Astrocyte of the spinal cord (primary cell): Measurements from ENCODE around the gene EGLN3.

Source experiments
- DNase-seq: peaks from one replicate; pipeline ENCODE4 v3.0.0; 2011; ENCODE audit warnings: low read depth, low spot score
- H3K4me3 ChIP-seq: 2 replicates; pipeline ENCODE4 v1.5.1; 2011; ENCODE audit warnings: low read depth, mild to moderate bottlenecking, low read length, moderate library complexity
- CTCF ChIP-seq: IDR thresholded peaks from 2 replicates; pipeline ENCODE4 v1.5.1; 2012; ENCODE audit warnings: low read depth, mild to moderate bottlenecking, low read length, inconsistent platforms
- in situ Hi-C: cut with HindIII; loops from 2 replicates; pipeline ENCODE4 v1.10.0; 2017; ENCODE audit warnings: low sequenced_read_pairs

EGLN3 gene

GRCh38 chr14:33940561-33941011 is 10.3 kb downstream of the EGLN3 start:
- H3K4me3 ChIP-seq, result no peak overlapping the region
- TF ChIP-seq CTCF, result no peak
- in situ Hi-C loops, result no loop called here
- DNase-seq, result no peak

GRCh38 chr14:33938131-33938949 is 12.5 kb downstream of the EGLN3 start:
- in situ Hi-C loops, result no loop called here

GRCh38 chr14:33936391-33936790 is 14.5 kb downstream of the EGLN3 start:
- in situ Hi-C loops, result no loop called here
- no peak for DNase-seq
- TF ChIP-seq CTCF, result no peak

More at GRCh38 chr14:33938131-33938949, 12.5 kb downstream of the EGLN3 start:
- no peak for DNase-seq
- H3K4me3 ChIP-seq, result no peak overlapping the region
- no peak for TF ChIP-seq CTCF

GRCh38 chr14:33934938-33935337 is 15.9 kb downstream of the EGLN3 start:
- TF ChIP-seq CTCF, result no peak
- in situ Hi-C loops, result no loop called here
- no peak for DNase-seq
- H3K4me3 ChIP-seq, result no peak overlapping the region

More at GRCh38 chr14:33936391-33936790, 14.5 kb downstream of the EGLN3 start:
- H3K4me3 ChIP-seq, result no peak overlapping the region

- H3K4me3 ChIP-seq, result no peak overlapping the region
- no peak for DNase-seq
- no peak for TF ChIP-seq CTCF
- in situ Hi-C loops, result no loop called here
These were observed 16.7 kb downstream of the EGLN3 start for GRCh38 chr14:33934043-33934750.

GRCh38 chr14:33933386-33933933 is 17.4 kb downstream of the EGLN3 start:
- H3K4me3 ChIP-seq, result no peak overlapping the region
- in situ Hi-C loops, result no loop called here
- no peak for DNase-seq
- TF ChIP-seq CTCF, result no peak
